H9 (cell line): ENCODE measurements around the gene TAOK3. TPM values are rescaled to one million over a fixed set of nuclear protein-coding genes. Genes with fewer than 3 reads are reported as not detected.
A peak's percentile ranks its signal among the peaks of the same experiment; 100 is the strongest.

ENCODE experiments used
- DNase-seq: peaks from one replicate; pipeline ENCODE4 v3.0.0-alpha.2; 2017
- H2AFZ ChIP-seq: one replicate; pipeline ENCODE4 v1.6.1; 2013; ENCODE audit warnings: mild to moderate bottlenecking, low read length, control low read depth, moderate library complexity
- H2AK5ac ChIP-seq: 2 replicates; pipeline ENCODE4 v1.6.1; 2013; ENCODE audit warnings: low read length, control low read depth, mixed read lengths; ENCODE audit not compliant: insufficient read length
- H2BK120ac ChIP-seq: one replicate; pipeline ENCODE4 v1.6.1; 2013; ENCODE audit warnings: low read depth, mild to moderate bottlenecking, low read length, control low read depth, inconsistent platforms; ENCODE audit not compliant: poor library complexity, severe bottlenecking
- H2BK12ac ChIP-seq: 2 replicates; pipeline ENCODE4 v1.6.1; 2013; ENCODE audit warnings: low read length, control low read depth, mixed read lengths, low read depth; ENCODE audit not compliant: insufficient read length
- H2BK15ac ChIP-seq: 2 replicates; pipeline ENCODE4 v1.6.1; 2013; ENCODE audit warnings: low read depth, low read length, control low read depth
- H2BK20ac ChIP-seq: one replicate; pipeline ENCODE4 v1.6.1; 2013; ENCODE audit warnings: low read depth, mild to moderate bottlenecking, low read length, control low read depth, inconsistent platforms; ENCODE audit not compliant: poor library complexity, severe bottlenecking
- H2BK5ac ChIP-seq: 2 replicates; pipeline ENCODE4 v1.6.1; 2013; ENCODE audit warnings: low read length, control low read depth, mixed read lengths; ENCODE audit not compliant: insufficient read length
- H3K14ac ChIP-seq: 2 replicates; pipeline ENCODE4 v1.6.1; 2013; ENCODE audit warnings: low read length, control low read depth; ENCODE audit not compliant: insufficient read depth
- H3K18ac ChIP-seq: 2 replicates; pipeline ENCODE4 v1.6.1; 2013; ENCODE audit warnings: low read depth, mild to moderate bottlenecking, mixed read lengths, low read length, control low read depth; ENCODE audit not compliant: insufficient read length
- H3K23ac ChIP-seq: 2 replicates; pipeline ENCODE4 v1.6.1; 2013; ENCODE audit warnings: low read length, control low read depth, mixed read lengths, low read depth; ENCODE audit not compliant: insufficient read length
- H3K23me2 ChIP-seq: 2 replicates; pipeline ENCODE4 v1.6.1; 2013; ENCODE audit warnings: low read depth, mild to moderate bottlenecking, mixed read lengths, low read length, control low read depth; ENCODE audit not compliant: insufficient read length, poor library complexity, severe bottlenecking
- H3K27ac ChIP-seq: 2 replicates; pipeline ENCODE4 v1.5.1; 2013; ENCODE audit warnings: low read length, control low read depth, mixed read lengths, low read depth; ENCODE audit not compliant: insufficient read length
- H3K27me3 ChIP-seq: 2 replicates; pipeline ENCODE4 v1.6.1; 2013; ENCODE audit warnings: low read length, control low read depth, inconsistent platforms; ENCODE audit not compliant: insufficient read depth
- H3K4ac ChIP-seq: 2 replicates; pipeline ENCODE4 v1.6.1; 2013; ENCODE audit warnings: low read depth, mild to moderate bottlenecking, control low read depth, inconsistent platforms, low read length, moderate library complexity
- H3K4me1 ChIP-seq: 2 replicates; pipeline ENCODE4 v1.6.1; 2013; ENCODE audit warnings: low read length, control low read depth, inconsistent platforms; ENCODE audit not compliant: insufficient read depth
- H3K4me2 ChIP-seq: 2 replicates; pipeline ENCODE4 v1.6.1; 2013; ENCODE audit warnings: low read length, control low read depth, mixed read lengths; ENCODE audit not compliant: insufficient read length, insufficient read depth
- H3K56ac ChIP-seq: 2 replicates; pipeline ENCODE4 v1.6.1; 2013; ENCODE audit warnings: low read depth, mild to moderate bottlenecking, mixed read lengths, low read length, control low read depth; ENCODE audit not compliant: insufficient read length
- H3K79me1 ChIP-seq: 2 replicates; pipeline ENCODE4 v1.6.1; 2013; ENCODE audit warnings: low read depth, mild to moderate bottlenecking, moderate library complexity, low read length, control low read depth, inconsistent platforms; ENCODE audit not compliant: insufficient read depth, poor library complexity, severe bottlenecking
- H3K79me2 ChIP-seq: 2 replicates; pipeline ENCODE4 v1.6.1; 2013; ENCODE audit warnings: low read length, control low read depth, inconsistent platforms; ENCODE audit not compliant: insufficient read depth
- H3K9ac ChIP-seq: 2 replicates; pipeline ENCODE4 v1.6.1; 2013; ENCODE audit warnings: low read length, control low read depth, mixed read lengths; ENCODE audit not compliant: insufficient read length; ENCODE audit errors: extremely low read depth
- H3K9me3 ChIP-seq: one replicate; pipeline ENCODE4 v1.6.1; 2013; ENCODE audit warnings: low read depth, low read length, inconsistent platforms; ENCODE audit not compliant: control insufficient read depth
- H3T11ph ChIP-seq: one replicate; pipeline ENCODE4 v1.6.1; 2013; ENCODE audit warnings: mild to moderate bottlenecking, low read length, control low read depth, inconsistent platforms
- H4K20me1 ChIP-seq: one replicate; pipeline ENCODE4 v1.6.1; 2013; ENCODE audit not compliant: control insufficient read depth, insufficient read length, insufficient read depth
- H4K5ac ChIP-seq: 2 replicates; pipeline ENCODE4 v1.6.1; 2013; ENCODE audit warnings: low read depth, mild to moderate bottlenecking, mixed read lengths, low read length, control low read depth; ENCODE audit not compliant: insufficient read length
- H4K8ac ChIP-seq: replicated peaks from 2 replicates; pipeline ENCODE4 v1.6.1; 2013; ENCODE audit warnings: low read length, control low read depth, mixed read lengths, low read depth; ENCODE audit not compliant: insufficient read length
- H4K91ac ChIP-seq: 2 replicates; pipeline ENCODE4 v1.6.1; 2013; ENCODE audit warnings: low read depth, mild to moderate bottlenecking, moderate library complexity, mixed read lengths, low read length, control low read depth; ENCODE audit not compliant: insufficient read length
- H3K27ac Mint-ChIP-seq, 3 experiments: 2 replicates in 2 of 3; 3 replicates in 1 of 3; pipeline ENCODE4 v1.8.0; 2020 to 2021; ENCODE audit warnings: mixed read lengths in 3 of 3, mild to moderate bottlenecking in 1 of 3, moderate library complexity in 1 of 3
- H3K27me3 Mint-ChIP-seq: 2 replicates; pipeline ENCODE4 v1.8.0; 2021; ENCODE audit warnings: low read depth, mild to moderate bottlenecking, moderate library complexity, mixed read lengths
- H3K36me3 Mint-ChIP-seq, 3 experiments: 2 replicates in 2 of 3; 3 replicates in 1 of 3; pipeline ENCODE4 v1.8.0; 2020 to 2021; ENCODE audit warnings: low read depth in 3 of 3, mixed read lengths in 3 of 3; ENCODE audit not compliant: insufficient read depth in 1 of 3
- H3K4me1 Mint-ChIP-seq, 2 experiments: 2 replicates each; pipeline ENCODE4 v1.8.0; 2020; ENCODE audit warnings: mixed read lengths in 2 of 2
- H3K4me3 Mint-ChIP-seq, 2 experiments: 2 replicates in 1 of 2; 3 replicates in 1 of 2; pipeline ENCODE4 v1.8.0; 2020 to 2021; ENCODE audit warnings: mild to moderate bottlenecking in 2 of 2, mixed read lengths in 2 of 2, moderate library complexity in 1 of 2
- H3K9me3 Mint-ChIP-seq, 2 experiments: 2 replicates in 1 of 2; 3 replicates in 1 of 2; pipeline ENCODE4 v1.8.0; 2020; ENCODE audit warnings: mild to moderate bottlenecking in 2 of 2, mixed read lengths in 2 of 2, moderate library complexity in 1 of 2
- WGBS: extraction: QIAGEN DNeasy Blood & Tissue Kit; methylation state at CpG from one replicate; pipeline ENCODE4 v1.1.7; 2013; ENCODE audit warnings: missing lambda C conversion rate, low lambda C conversion rate, mixed read lengths; ENCODE audit not compliant: insufficient read length; ENCODE audit errors: extremely low coverage; 5-methylcytosine and 5-hydroxymethylcytosine counted together
- total RNA-seq: library from RNA; stranded (reverse); gene quantifications from 2 replicates; pipeline ENCODE4 v1.2.1, GENCODE V29; 2021
- TF ChIP-seq, protein P1 (sequence below): fragments of 200-600 bp; sonication (generic); conservative IDR thresholded peaks from 3 replicates; pipeline ENCODE4 v1.8.0; 2021; ENCODE audit warnings: antibody characterized with exemption, mild to moderate bottlenecking

TAOK3 gene
- total RNA-seq, 1 experiment from 2014 or later = 5.2 TPM

DNA sequence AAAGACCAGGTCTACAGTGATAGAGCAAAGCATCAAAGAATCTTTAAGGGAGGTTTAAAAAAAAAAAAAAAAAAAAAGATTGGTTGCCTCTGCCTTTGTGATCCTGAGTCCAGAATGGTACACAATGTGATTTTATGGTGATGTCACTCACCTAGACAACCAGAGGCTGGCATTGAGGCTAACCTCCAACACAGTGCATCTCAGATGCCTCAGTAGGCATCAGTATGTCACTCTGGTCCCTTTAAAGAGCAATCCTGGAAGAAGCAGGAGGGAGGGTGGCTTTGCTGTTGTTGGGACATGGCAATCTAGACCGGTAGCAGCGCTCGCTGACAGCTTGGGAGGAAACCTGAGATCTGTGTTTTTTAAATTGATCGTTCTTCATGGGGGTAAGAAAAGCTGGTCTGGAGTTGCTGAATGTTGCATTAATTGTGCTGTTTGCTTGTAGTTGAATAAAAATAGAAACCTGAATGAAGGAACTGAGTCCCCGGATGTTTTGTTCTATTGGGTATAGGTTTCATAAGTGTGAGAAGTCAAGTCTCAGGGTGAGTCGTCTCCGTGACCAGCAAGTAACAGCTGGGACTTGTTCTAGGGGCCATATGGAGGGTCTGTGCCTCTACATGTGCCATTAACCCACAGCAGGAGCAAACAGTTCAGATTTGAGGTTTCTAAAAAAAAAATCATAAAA, 227.5 kb downstream of the TAOK3 start:
- Histone ChIP-seq H3K4me2 (no peak overlapping the region), H3K23me2 (no peaks in the 10 kb centered on the region), H3K27ac (no peak overlapping the region), H4K91ac (no peak overlapping the region), H2BK20ac (no peak overlapping the region), H3K56ac (no peak overlapping the region), H3T11ph (no peak overlapping the region), H2AK5ac (no peak overlapping the region), H3K18ac (no peak overlapping the region), H4K8ac (no peak overlapping the region), H4K20me1 (no peaks in the 10 kb centered on the region), H3K4ac (no peak overlapping the region), H2BK120ac (no peak overlapping the region), H3K4me1 (no peaks in the 10 kb centered on the region), H2BK5ac (no peak overlapping the region), H3K23ac (no peak overlapping the region), H3K79me2 (no peaks in the 10 kb centered on the region), H3K9ac (no peak overlapping the region), H2BK12ac (no peak overlapping the region), H2AFZ (no peak overlapping the region), H2BK15ac (no peak overlapping the region), H3K14ac (no peak overlapping the region), H3K9me3 (no peaks in the 10 kb centered on the region), H4K5ac (no peak overlapping the region), H3K27me3 (no peaks in the 10 kb centered on the region), H3K79me1 (peaks cover 8% of the 10 kb centered on the region)
- Mint-ChIP-seq H3K27me3 (no peaks in the 10 kb centered on the region), H3K4me1 (no peaks in the 10 kb centered on the region), H3K9me3 (no peaks in the 10 kb centered on the region), H3K27ac (peak overlapping the region in 2 of 3 experiments; percentile 24 to 69; a peak in 2 of 7 replicates), H3K4me3 (no peak overlapping the region), H3K36me3 (peaks cover 49 to 87% (median 70%) of the 10 kb centered on the region in 3 experiments)
- WGBS = no CpG with 5 or more reads among the region's 7 CpGs
- TF ChIP-seq, protein P1, sequence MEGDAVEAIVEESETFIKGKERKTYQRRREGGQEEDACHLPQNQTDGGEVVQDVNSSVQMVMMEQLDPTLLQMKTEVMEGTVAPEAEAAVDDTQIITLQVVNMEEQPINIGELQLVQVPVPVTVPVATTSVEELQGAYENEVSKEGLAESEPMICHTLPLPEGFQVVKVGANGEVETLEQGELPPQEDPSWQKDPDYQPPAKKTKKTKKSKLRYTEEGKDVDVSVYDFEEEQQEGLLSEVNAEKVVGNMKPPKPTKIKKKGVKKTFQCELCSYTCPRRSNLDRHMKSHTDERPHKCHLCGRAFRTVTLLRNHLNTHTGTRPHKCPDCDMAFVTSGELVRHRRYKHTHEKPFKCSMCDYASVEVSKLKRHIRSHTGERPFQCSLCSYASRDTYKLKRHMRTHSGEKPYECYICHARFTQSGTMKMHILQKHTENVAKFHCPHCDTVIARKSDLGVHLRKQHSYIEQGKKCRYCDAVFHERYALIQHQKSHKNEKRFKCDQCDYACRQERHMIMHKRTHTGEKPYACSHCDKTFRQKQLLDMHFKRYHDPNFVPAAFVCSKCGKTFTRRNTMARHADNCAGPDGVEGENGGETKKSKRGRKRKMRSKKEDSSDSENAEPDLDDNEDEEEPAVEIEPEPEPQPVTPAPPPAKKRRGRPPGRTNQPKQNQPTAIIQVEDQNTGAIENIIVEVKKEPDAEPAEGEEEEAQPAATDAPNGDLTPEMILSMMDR = no peak
- DNase-seq = no peak
